HG03378 (cell line): ENCODE results near the gene ZNF2.
"Not testable (repeated sequence)": the region's sequence is repeated elsewhere in the genome, so short reads cannot be mapped to it uniquely, and the experiment has no call there.

ENCODE experiments used
- ATAC-seq: cut with Tn5 transposase; IDR thresholded peaks from one replicate; pipeline ENCODE4 v1.9.1; 2021; ENCODE audit warnings: mild to moderate bottlenecking, moderate library complexity; ENCODE audit not compliant: unreplicated experiment

The ZNF2 gene

GRCh38 chr2:95165371-95166064 is at the start of gene ZNF2:
Gene ZNF2 (plus strand): TSS chr2:95165809. CDS start chr2:95176227, 10,418 bp downstream.
- ATAC-seq: peak; percentile 85

- ATAC-seq: no peak
Observed at GRCh38 chr2:95121093-95121406, 44.6 kb upstream of the ZNF2 start.

- peak; percentile 85 for ATAC-seq
Observed at GRCh38 chr2:95121407-95122196, 44.0 kb upstream of the ZNF2 start, which contains the start of gene MRPS5. Gene MRPS5 (minus strand): TSS chr2:95121808. CDS start chr2:95121791, 17 bp downstream.

- peak; percentile 38 for ATAC-seq
Observed at GRCh38 chr2:95122197-95122551, 43.4 kb upstream of the ZNF2 start.

GRCh38 chr2:95138702-95139101 is 26.9 kb upstream of the ZNF2 start:
- no peak for ATAC-seq

GRCh38 chr2:95143838-95144237 is 21.8 kb upstream of the ZNF2 start:
- no peak for ATAC-seq

GRCh38 chr2:95149397-95149984 is 16.1 kb upstream of the ZNF2 start:
- no peak for ATAC-seq

- ATAC-seq: no peak
Observed at GRCh38 chr2:95158441-95158840, 7.2 kb upstream of the ZNF2 start.

GRCh38 chr2:95158891-95159619 is 6.6 kb upstream of the ZNF2 start:
- peak; percentile 34 for ATAC-seq

GRCh38 chr2:95159690-95160449 is 5.7 kb upstream of the ZNF2 start, which contains the start of gene ZNF514:
Gene ZNF514 (minus strand): TSS chr2:95159848. CDS start chr2:95153253, 6,595 bp downstream.
- peak; percentile 52 for ATAC-seq

GRCh38 chr2:95165030-95165370 is 609 bp upstream of the ZNF2 start:
- ATAC-seq: peak; percentile 16

- ATAC-seq: peak; percentile 7
Observed at GRCh38 chr2:95166065-95166763, 605 bp downstream of the ZNF2 start.

GRCh38 chr2:95171902-95172301 is 6.3 kb downstream of the ZNF2 start:
- no peak for ATAC-seq

- no peak for ATAC-seq
Observed at GRCh38 chr2:95174031-95174542, 8.5 kb downstream of the ZNF2 start.

- ATAC-seq: no peak
Observed at GRCh38 chr2:95179451-95179850, 13.8 kb downstream of the ZNF2 start.

- ATAC-seq: no peak
Observed at GRCh38 chr2:95181774-95182173, 16.2 kb downstream of the ZNF2 start.

- ATAC-seq: no peak
Observed at GRCh38 chr2:95185197-95185596, 19.6 kb downstream of the ZNF2 start.

GRCh38 chr2:95185973-95186372 is 20.4 kb downstream of the ZNF2 start:
- ATAC-seq: no peak

GRCh38 chr2:95192956-95193355 is 27.3 kb downstream of the ZNF2 start:
- not testable (repeated sequence) for ATAC-seq

- no peak for ATAC-seq
Observed at GRCh38 chr2:95203911-95204310, 38.3 kb downstream of the ZNF2 start.
